HepG2 (cell line): ENCODE data around the gene TIMM13. TPM values are rescaled to one million over a fixed set of nuclear protein-coding genes. Genes with fewer than 3 reads are reported as not detected.

ENCODE experiments used
- ARHGAP35 ChIP-seq: sonication (generic); formaldehyde crosslinking; IDR thresholded peaks from 2 replicates; pipeline ENCODE4 v1.9.0; 2022; ENCODE audit warnings: mild to moderate bottlenecking, inconsistent platforms, moderate library complexity, missing genetic modification reagents, borderline replicate concordance
- CREB1 ChIP-seq, 2 experiments: fragments of 450-650 bp in 1 of 2; IDR thresholded peaks; 2 replicates each; pipeline ENCODE4 v1.6.1; 2016 to 2017; ENCODE audit warnings: control low read depth in 1 of 2, mild to moderate bottlenecking in 1 of 2, missing compliant biosample characterization in 1 of 2, missing genetic modification characterization in 1 of 2
- ETV5 ChIP-seq: IDR thresholded peaks from 2 replicates; pipeline ENCODE4 v1.6.1; 2018; ENCODE audit warnings: missing biosample characterization, missing genetic modification reagents, inconsistent platforms, borderline replicate concordance
- GABPA ChIP-seq, 2 experiments: IDR thresholded peaks; 2 replicates each; pipeline ENCODE4 v1.6.1; 2011 to 2016; ENCODE audit warnings: low read depth in 2 of 2, low read length in 1 of 2, missing biosample characterization in 1 of 2, missing genetic modification characterization in 1 of 2
- GATAD2A ChIP-seq: IDR thresholded peaks from 2 replicates; pipeline ENCODE4 v1.6.1; 2016
- KLF12 ChIP-seq: sonication (generic); formaldehyde crosslinking; IDR thresholded peaks from 2 replicates; pipeline ENCODE4 v1.4.0; 2020; ENCODE audit warnings: missing genetic modification reagents, borderline replicate concordance
- NFE2L2 ChIP-seq: fragments of 150-350 bp; IDR thresholded peaks from 2 replicates; pipeline ENCODE4 v1.6.1; 2014; ENCODE audit warnings: low read length
- NFKBIZ ChIP-seq: IDR thresholded peaks from 2 replicates; pipeline ENCODE4 v1.6.1; 2018; ENCODE audit warnings: missing genetic modification reagents, missing compliant biosample characterization
- POLR2G ChIP-seq: fragments of 200-400 bp; formaldehyde crosslinking; IDR thresholded peaks from 2 replicates; pipeline ENCODE4 v1.6.1; 2018; ENCODE audit warnings: mild to moderate bottlenecking, low read depth, low read length, moderate library complexity
- RFX1 ChIP-seq: fragments of 450-650 bp; IDR thresholded peaks from 2 replicates; pipeline ENCODE4 v1.6.1; 2017
- SP2 ChIP-seq: sonication (generic); formaldehyde crosslinking; IDR thresholded peaks from 2 replicates; pipeline ENCODE4 v1.5.1; 2020; ENCODE audit warnings: mild to moderate bottlenecking, missing genetic modification reagents
- TBX2 ChIP-seq: sonication (generic); formaldehyde crosslinking; IDR thresholded peaks from 2 replicates; pipeline ENCODE4 v1.5.0; 2020; ENCODE audit warnings: missing genetic modification reagents, mild to moderate bottlenecking, borderline replicate concordance
- ZBTB21 ChIP-seq: sonication (generic); formaldehyde crosslinking; IDR thresholded peaks from 2 replicates; pipeline ENCODE4 v1.4.0; 2020; ENCODE audit warnings: missing genetic modification reagents
- ZFAT ChIP-seq: sonication (generic); formaldehyde crosslinking; conservative IDR thresholded peaks from 2 replicates; pipeline ENCODE4 v1.8.1; 2023; ENCODE audit warnings: missing genetic modification reagents, inconsistent platforms
- ZFP37 ChIP-seq: sonication (generic); formaldehyde crosslinking; IDR thresholded peaks from 2 replicates; pipeline ENCODE4 v1.4.0; 2020; ENCODE audit warnings: missing genetic modification reagents, borderline replicate concordance
- ZMAT3 ChIP-seq: sonication (generic); formaldehyde crosslinking; conservative IDR thresholded peaks from 2 replicates; pipeline ENCODE4 v1.7.0; 2021; ENCODE audit warnings: missing genetic modification reagents
- ZNF17 ChIP-seq: sonication (generic); formaldehyde crosslinking; IDR thresholded peaks from 2 replicates; pipeline ENCODE4 v1.5.0; 2020; ENCODE audit warnings: mild to moderate bottlenecking, missing genetic modification reagents
- ZNF230 ChIP-seq: sonication (generic); formaldehyde crosslinking; IDR thresholded peaks from 2 replicates; pipeline ENCODE4 v1.4.0; 2020; ENCODE audit warnings: mild to moderate bottlenecking, missing genetic modification reagents
- ZNF232 ChIP-seq: sonication (generic); formaldehyde crosslinking; IDR thresholded peaks from 2 replicates; pipeline ENCODE4 v1.4.0; 2020; ENCODE audit warnings: missing genetic modification reagents, borderline replicate concordance
- ZNF274 ChIP-seq: sonication (generic); formaldehyde crosslinking; IDR thresholded peaks from 2 replicates; pipeline ENCODE4 v1.5.1; 2020; ENCODE audit warnings: mild to moderate bottlenecking, missing genetic modification reagents
- ZNF282 ChIP-seq: fragments of 450-650 bp; IDR thresholded peaks from 2 replicates; pipeline ENCODE4 v1.6.1; 2018; ENCODE audit not compliant: partially characterized antibody
- ZNF335 ChIP-seq: sonication (generic); formaldehyde crosslinking; IDR thresholded peaks from 2 replicates; pipeline ENCODE4 v1.4.0; 2020; ENCODE audit warnings: missing genetic modification reagents
- ZNF484 ChIP-seq: sonication (generic); formaldehyde crosslinking; IDR thresholded peaks from 2 replicates; pipeline ENCODE4 v1.5.1; 2020; ENCODE audit warnings: mild to moderate bottlenecking, low read depth, missing genetic modification reagents, borderline replicate concordance
- ZNF530 ChIP-seq: sonication (generic); formaldehyde crosslinking; IDR thresholded peaks from 2 replicates; pipeline ENCODE4 v1.5.0; 2020; ENCODE audit warnings: low read depth, mild to moderate bottlenecking, missing genetic modification reagents
- ZNF557 ChIP-seq: sonication (generic); formaldehyde crosslinking; IDR thresholded peaks from 2 replicates; pipeline ENCODE4 v1.4.0; 2020; ENCODE audit warnings: missing genetic modification reagents
- ZNF598 ChIP-seq: sonication (generic); formaldehyde crosslinking; IDR thresholded peaks from 2 replicates; pipeline ENCODE4 v1.5.1; 2020; ENCODE audit warnings: mild to moderate bottlenecking, missing genetic modification reagents, borderline replicate concordance
- ZZZ3 ChIP-seq: sonication (generic); formaldehyde crosslinking; IDR thresholded peaks from 2 replicates; pipeline ENCODE4 v1.4.0; 2020; ENCODE audit warnings: missing genetic modification reagents, mild to moderate bottlenecking, borderline replicate concordance
- polyA plus RNA-seq, 8 experiments: library from polyadenylated mRNA; depleted of rRNA in 3 of 8; stranded (reverse) in 7 of 8; unstranded in 1 of 8; fragments of >200 nt; fragmentation: Illumina TruSeq in 4 of 8; extraction: Trizol in 4 of 8; gene quantifications; 2 replicates each; pipeline versions ENCODE4 v1.2.1 to v1.2.3, GENCODE V29; 2011 to 2016; ENCODE audit warnings: low read depth in 4 of 8, missing spikeins in 1 of 8, mixed read lengths in 1 of 8; ENCODE audit not compliant: insufficient read depth in 1 of 8
- total RNA-seq, 5 experiments: library from RNA; depleted of rRNA; stranded (reverse); fragments of >200 nt; fragmentation: Illumina TruSeq; extraction: Trizol; gene quantifications; 2 replicates each; pipeline ENCODE4 v1.2.3, GENCODE V29; 2016; ENCODE audit warnings: low read depth in 1 of 5
- TF ChIP-seq, protein P1 (sequence below), 2 experiments: sonication (generic) in 1 of 2; formaldehyde crosslinking in 1 of 2; IDR thresholded peaks; 2 replicates each; pipeline versions ENCODE4 v1.5.1 to v1.6.1; 2011 to 2020; ENCODE audit warnings: borderline replicate concordance in 1 of 2, low read depth in 1 of 2, low read length in 1 of 2, mild to moderate bottlenecking in 1 of 2, missing genetic modification reagents in 1 of 2, moderate library complexity in 1 of 2

Gene TIMM13
- total and polyA plus RNA-seq, 2 of the 13 experiments (the other 11 are each of a cell fraction or from before 2014, with no cell fraction given), result 48.4 to 108 TPM

DNA sequence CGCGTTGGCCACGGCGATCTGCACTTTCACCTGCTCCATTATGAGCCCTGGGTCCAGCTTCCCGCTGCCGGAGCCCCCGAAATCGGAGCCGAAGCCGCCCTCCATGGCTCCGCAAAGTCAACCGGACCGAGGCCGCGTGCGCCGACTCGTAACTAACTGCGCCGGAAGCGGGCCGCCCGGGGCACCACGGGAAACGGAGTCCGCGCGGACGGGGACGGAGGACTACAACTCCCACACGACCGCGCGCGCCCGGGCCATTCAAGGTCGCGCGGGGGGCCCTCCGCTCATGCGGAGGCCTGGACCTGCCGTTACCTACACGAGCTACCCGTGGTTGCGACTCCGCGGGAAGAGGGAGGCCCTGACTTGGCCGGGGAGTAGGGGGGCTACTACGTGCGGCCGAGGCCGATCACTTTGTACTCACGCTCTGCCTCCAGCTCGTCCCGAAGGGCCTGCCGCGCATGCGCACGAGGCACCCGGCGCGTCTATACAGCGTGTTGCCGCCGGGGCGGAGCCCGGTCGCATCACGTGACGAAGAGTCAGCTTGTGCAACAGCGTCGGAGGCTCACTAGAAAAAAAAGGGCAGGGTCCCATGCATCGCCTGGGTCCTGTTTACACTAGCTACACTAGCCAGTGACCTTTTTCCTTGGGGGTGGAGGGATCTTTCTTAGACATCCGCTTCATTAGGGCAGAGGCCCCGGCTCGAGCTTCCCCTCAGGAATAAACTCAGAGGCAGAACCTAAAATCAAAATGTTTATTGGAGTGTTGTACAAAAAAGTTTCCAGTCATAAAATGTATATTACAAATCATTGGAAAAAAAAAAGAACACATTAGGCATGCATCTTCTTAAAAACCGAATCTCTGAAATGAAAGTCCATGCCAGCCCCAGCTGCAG, at the start of gene TIMM13 (continued):
- TF ChIP-seq GABPA (IDR thresholded peaks at IDR 0.05; ENCODE audit: low read depth, low read length), result peak; percentile 85
- peak; percentile 92 for TF ChIP-seq GABPA (CRISPR knock-in tag; IDR thresholded peaks at IDR 0.05; ENCODE audit: low read depth)
- TF ChIP-seq ZNF598 (CRISPR knock-in tag), result no peak; the same call in 1 of the 2 replicates
- TF ChIP-seq ARHGAP35 (CRISPR knock-in tag), result no peak
- TF ChIP-seq, protein P1, sequence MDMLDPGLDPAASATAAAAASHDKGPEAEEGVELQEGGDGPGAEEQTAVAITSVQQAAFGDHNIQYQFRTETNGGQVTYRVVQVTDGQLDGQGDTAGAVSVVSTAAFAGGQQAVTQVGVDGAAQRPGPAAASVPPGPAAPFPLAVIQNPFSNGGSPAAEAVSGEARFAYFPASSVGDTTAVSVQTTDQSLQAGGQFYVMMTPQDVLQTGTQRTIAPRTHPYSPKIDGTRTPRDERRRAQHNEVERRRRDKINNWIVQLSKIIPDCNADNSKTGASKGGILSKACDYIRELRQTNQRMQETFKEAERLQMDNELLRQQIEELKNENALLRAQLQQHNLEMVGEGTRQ (IDR thresholded peaks at IDR 0.05; ENCODE audit: low read depth, low read length), result peak; percentile 99
- TF ChIP-seq, protein P1 (CRISPR knock-in tag; IDR thresholded peaks at IDR 0.05; ENCODE audit: borderline replicate concordance), result peak; percentile 98
- no peak; the same call in 1 of the 2 replicates for TF ChIP-seq SP2 (CRISPR knock-in tag)
- peak; percentile 36 for TF ChIP-seq ZZZ3 (CRISPR knock-in tag)
- peak; percentile 91; the same call in 1 of the 2 replicates for TF ChIP-seq ZMAT3 (CRISPR knock-in tag)
- TF ChIP-seq CREB1 (IDR thresholded peaks at IDR 0.05), result peak; percentile 93
- peak; percentile 99 for TF ChIP-seq CREB1 (CRISPR knock-in tag; IDR thresholded peaks at IDR 0.05)
- no peak; the same call in 1 of the 2 replicates for TF ChIP-seq ZNF230 (CRISPR knock-in tag)
- no peak for TF ChIP-seq ZFP37 (CRISPR knock-in tag)
- no peak for TF ChIP-seq NFKBIZ (CRISPR knock-in tag)
- TF ChIP-seq RFX1, result no peak
- TF ChIP-seq ZNF232 (CRISPR knock-in tag), result peak; percentile 10; the same call in 1 of the 2 replicates
- TF ChIP-seq ZNF17 (CRISPR knock-in tag), result no peak
- TF ChIP-seq ZNF282, result no peak
- TF ChIP-seq TBX2 (CRISPR knock-in tag), result peak; percentile 69; the same call in 1 of the 2 replicates
- TF ChIP-seq GATAD2A (CRISPR knock-in tag), result peak; percentile 77
- peak; percentile 52; the same call in 1 of the 2 replicates for TF ChIP-seq KLF12 (CRISPR knock-in tag)
- no peak for TF ChIP-seq ZNF530 (CRISPR knock-in tag)
- TF ChIP-seq ZNF274 (CRISPR knock-in tag), result 0 out of 2 replicates have a peak, but pooled peaks have one; percentile 44
- no peak for TF ChIP-seq ZNF484
- TF ChIP-seq POLR2G, result peak; percentile 94
- TF ChIP-seq ZFAT (CRISPR knock-in tag), result 0 out of 2 replicates have a peak, but pooled peaks have one; percentile 50
- TF ChIP-seq ETV5 (CRISPR knock-in tag), result peak; percentile 71; the same call in 1 of the 2 replicates
- TF ChIP-seq ZNF557, result no peak
- no peak; the same call in none of the 2 replicates for TF ChIP-seq ZNF335 (CRISPR knock-in tag)
- TF ChIP-seq ZBTB21 (CRISPR knock-in tag), result no peak
- no peak for TF ChIP-seq NFE2L2
